PC-3 (cell line): Measurements from ENCODE around the gene VSTM5. TPM values are rescaled to one million over a fixed set of nuclear protein-coding genes. Genes with fewer than 3 reads are reported as not detected.
A peak's percentile ranks its signal among the peaks of the same experiment; 100 is the strongest.

Experiments used
- ATAC-seq: fragments of 200-7000 bp; cut with Tn5 transposase; 2 replicates; pipeline ENCODE4 v1.9.1; 2020; ENCODE audit warnings: mild to moderate bottlenecking, moderate library complexity
- BruUV-seq: library from RNA; stranded (reverse); fragments of 400-500 nt; replicated peaks from 2 replicates; lab custom pipeline; 2021; lab: Mats Ljungman, UMichigan
- CTCF ChIA-PET: fragments of 300-600 bp; sonication (Branson Sonifier 250); formaldehyde crosslinking; loops from one replicate; lab custom pipeline; 2022; ENCODE audit warnings: antibody characterized with exemption; lab: Charles Lee
- POLR2A ChIA-PET: fragments of 300-600 bp; sonication (Branson Sonifier 250); formaldehyde crosslinking; loops from one replicate; lab custom pipeline; 2022; ENCODE audit warnings: antibody characterized with exemption; ENCODE audit not compliant: unreplicated experiment; lab: Charles Lee
- DNase-seq: peaks from one replicate; pipeline ENCODE4 v3.0.0-alpha.2; 2015
- H2AFZ ChIP-seq: fragments of 300-600 bp; sonication (generic); 2 replicates; pipeline ENCODE4 v1.6.0; 2016; ENCODE audit warnings: antibody characterized with exemption, low read length
- H3F3A ChIP-seq: fragments of 300-600 bp; sonication (generic); one replicate; pipeline ENCODE4 v1.6.0; 2017; ENCODE audit warnings: antibody characterized with exemption, low read length, control low read depth, mild to moderate bottlenecking; ENCODE audit not compliant: unreplicated experiment
- H3K27ac ChIP-seq: fragments of 300-600 bp; sonication (generic); 2 replicates; pipeline ENCODE4 v1.5.1; 2016; ENCODE audit warnings: mild to moderate bottlenecking, low read length
- H3K27me3 ChIP-seq: fragments of 300-600 bp; sonication (generic); 2 replicates; pipeline ENCODE4 v1.6.1; 2016; ENCODE audit warnings: low read length, mixed read lengths
- H3K36me3 ChIP-seq: fragments of 300-600 bp; sonication (generic); 2 replicates; pipeline ENCODE4 v1.6.1; 2016; ENCODE audit warnings: low read depth, mixed run types, low read length, mixed read lengths
- H3K4me1 ChIP-seq: fragments of 300-600 bp; sonication (generic); 2 replicates; pipeline ENCODE4 v1.5.1; 2016; ENCODE audit warnings: low read length; ENCODE audit not compliant: insufficient read depth
- H3K4me2 ChIP-seq: fragments of 300-600 bp; sonication (generic); 2 replicates; pipeline ENCODE4 v1.6.0; 2016; ENCODE audit warnings: low read length
- H3K4me3 ChIP-seq: fragments of 300-600 bp; sonication (generic); 2 replicates; pipeline ENCODE4 v1.5.1; 2016; ENCODE audit warnings: mild to moderate bottlenecking, low read length, mixed read lengths
- H3K79me2 ChIP-seq: fragments of 300-600 bp; sonication (generic); 2 replicates; pipeline ENCODE4 v1.6.1; 2017; ENCODE audit warnings: low read length, mixed read lengths
- H3K9ac ChIP-seq: fragments of 300-600 bp; sonication (generic); 2 replicates; pipeline ENCODE4 v1.6.0; 2016; ENCODE audit warnings: mild to moderate bottlenecking, low read length
- H3K9me2 ChIP-seq: fragments of 300-600 bp; sonication (generic); replicated peaks from 2 replicates; pipeline ENCODE4 v1.6.1; 2016; ENCODE audit warnings: mixed run types, low read length, mixed read lengths
- H3K9me3 ChIP-seq: fragments of 300-600 bp; sonication (generic); 2 replicates; pipeline ENCODE4 v1.6.1; 2016; ENCODE audit warnings: low read length, mixed read lengths
- H4K20me1 ChIP-seq: fragments of 300-600 bp; sonication (generic); 2 replicates; pipeline ENCODE4 v1.6.1; 2016; ENCODE audit warnings: low read length, mixed read lengths
- CTCF ChIP-seq: fragments of 300-600 bp; sonication (generic); conservative IDR thresholded peaks from 2 replicates; pipeline ENCODE4 v1.5.1; 2017; ENCODE audit warnings: antibody characterized with exemption, low read depth, mild to moderate bottlenecking, low read length
- EZH2 ChIP-seq: fragments of 300-600 bp; sonication (generic); IDR thresholded peaks from one replicate; pipeline ENCODE4 v1.6.1; 2017; ENCODE audit warnings: antibody characterized with exemption, mild to moderate bottlenecking, low read length; ENCODE audit not compliant: unreplicated experiment
- EZH2phosphoT487 ChIP-seq: fragments of 300-600 bp; sonication (generic); IDR thresholded peaks from 2 replicates; pipeline ENCODE4 v1.6.1; 2018; ENCODE audit warnings: mild to moderate bottlenecking, antibody characterized with exemption, low read length, borderline replicate concordance
- intact Hi-C: fragments of 100-400 bp; cut with micrococcal nuclease; formaldehyde crosslinking; loops from 2 replicates; pipeline ENCODE4 v1.9.0; 2023
- total RNA-seq: library from RNA; depleted of rRNA; stranded (reverse); fragments of >200 nt; gene quantifications from 2 replicates; pipeline ENCODE4 v1.2.3, GENCODE V29; 2014

VSTM5 gene
- total RNA-seq, 1 experiment from 2014 or later: 15.6 TPM

GRCh38 chr11:93784145-93784934 is 66.1 kb downstream of the VSTM5 start, which contains the start of gene MED17:
TSS of gene MED17 (plus strand) at chr11:93784282. CDS start at chr11:93784514, 232 bp downstream.
- Histone ChIP-seq H3K79me2 (peaks cover 58% of the 10 kb centered on the region), H4K20me1 (peaks cover 41% of the 10 kb centered on the region), H2AFZ (peak within 1 kb of the TSS; percentile 70), H3K27ac (peak within 1 kb of the TSS; percentile 74), H3K4me3 (peak within 1 kb of the TSS; percentile 92), H3K9me2 (no peaks in the 10 kb centered on the region), H3K36me3 (peaks cover 9% of the 10 kb centered on the region; the same call in 1 of the 2 replicates), H3K4me2 (peak within 1 kb of the TSS; percentile 97), H3K27me3 (no peaks in the 10 kb centered on the region), H3K9ac (peak within 1 kb of the TSS; percentile 92), H3K4me1 (peaks cover 23% of the 10 kb centered on the region), H3F3A (no peaks in the 10 kb centered on the region), H3K9me3 (no peaks in the 10 kb centered on the region)
- DNase-seq: peak; percentile 98
- ChIA-PET POLR2A (interaction anchor here (0.7 to 2.2 kb wide), 7 partner anchors 43 to 738 kb away, joined by 4 to 22 read pairs (median 5); partner anchors contain the start of genes C11orf54 and TAF1D), CTCF (interaction anchor here (0.8 to 1.0 kb wide), 3 partner anchors 58 to 111 kb away, joined by 3 to 4 read pairs (median 3); partner anchors contain the start of gene VSTM5)
- intact Hi-C loops: loop anchor here (1.0 to 2.0 kb wide), 2 partner anchors 43 to 66 kb away; partner anchors contain the start of genes C11orf54, TAF1D and VSTM5
- BruUV-seq: TSS peak; percentile 60
- peak; percentile 93 for ATAC-seq
- TF ChIP-seq CTCF: peak; percentile 59
- no peak for TF ChIP-seq EZH2phosphoT487

- CTCF ChIA-PET: interaction anchor here (0.8 to 1.0 kb wide), 3 partner anchors 59 to 112 kb away, joined by 3 to 4 read pairs (median 3); partner anchors contain the start of gene VSTM5
- H2AFZ ChIP-seq: peak overlapping the region; percentile 70
- H3K9me2 ChIP-seq: no peaks in the 10 kb centered on the region
- peaks cover 52% of the 10 kb centered on the region for H3K79me2 ChIP-seq
- peak overlapping the region; percentile 74 for H3K27ac ChIP-seq
- peak overlapping the region; percentile 92 for H3K9ac ChIP-seq
- intact Hi-C loops: loop anchor here (1.0 to 2.0 kb wide), 2 partner anchors 42 to 67 kb away; partner anchors contain the start of genes C11orf54, TAF1D and VSTM5
- POLR2A ChIA-PET: interaction anchor here (0.7 to 2.2 kb wide), 7 partner anchors 42 to 738 kb away, joined by 4 to 22 read pairs (median 5); partner anchors contain the start of genes C11orf54 and TAF1D
- peaks cover 3% of the 10 kb centered on the region; the same call in 1 of the 2 replicates for H3K36me3 ChIP-seq
- H4K20me1 ChIP-seq: peaks cover 37% of the 10 kb centered on the region
- no peaks in the 10 kb centered on the region for H3K27me3 ChIP-seq
- H3K4me2 ChIP-seq: peak overlapping the region; percentile 97
- no peaks in the 10 kb centered on the region for H3F3A ChIP-seq
- DNase-seq: no peak
- peak; percentile 64 for ATAC-seq
- H3K9me3 ChIP-seq: no peaks in the 10 kb centered on the region
- H3K4me3 ChIP-seq: peak overlapping the region; percentile 92
- peaks cover 23% of the 10 kb centered on the region for H3K4me1 ChIP-seq
- TF ChIP-seq EZH2 (no peak), EZH2phosphoT487 (no peak), CTCF (no peak)
- BruUV-seq: TSS peak; percentile 75
These were observed 66.7 kb downstream of the VSTM5 start for GRCh38 chr11:93783765-93784144.
